Fibroblast of pulmonary artery (primary cell): ENCODE measurements around the gene CAPN10.

ENCODE experiments used
- DNase-seq: peaks from one replicate; pipeline ENCODE4 v3.0.0-alpha.2; 2010; ENCODE audit warnings: low read depth
- H3K4me3 ChIP-seq: replicated peaks from 2 replicates; pipeline ENCODE4 v1.5.1; 2011; ENCODE audit warnings: low read depth, mild to moderate bottlenecking, control low read depth, low read length, moderate library complexity
- CTCF ChIP-seq: IDR thresholded peaks from 2 replicates; pipeline ENCODE4 v1.5.1; 2011; ENCODE audit warnings: mild to moderate bottlenecking, control low read depth, low read length, inconsistent platforms; ENCODE audit errors: missing control alignments

The CAPN10 gene

GRCh38 chr2:240644859-240645301, 58.3 kb downstream of the CAPN10 start:
- TF ChIP-seq CTCF = no peak
- no peak overlapping the region for H3K4me3 ChIP-seq
- DNase-seq = no peak

GRCh38 chr2:240645346-240645745, 58.8 kb downstream of the CAPN10 start:
- H3K4me3 ChIP-seq = no peak overlapping the region
- DNase-seq = no peak
- TF ChIP-seq CTCF = no peak

- no peak for DNase-seq
- no peak overlapping the region for H3K4me3 ChIP-seq
Observed at GRCh38 chr2:240645801-240646175, 59.3 kb downstream of the CAPN10 start.

GRCh38 chr2:240646176-240646899, 59.8 kb downstream of the CAPN10 start:
- no peak overlapping the region for H3K4me3 ChIP-seq
- no peak for DNase-seq
- no peak for TF ChIP-seq CTCF

More at GRCh38 chr2:240645801-240646175, 59.3 kb downstream of the CAPN10 start:
- no peak for TF ChIP-seq CTCF

- DNase-seq = no peak
- H3K4me3 ChIP-seq = no peak overlapping the region
- no peak for TF ChIP-seq CTCF
Observed at GRCh38 chr2:240646900-240647502, 60.5 kb downstream of the CAPN10 start.

- H3K4me3 ChIP-seq = no peak overlapping the region
- DNase-seq = no peak
- TF ChIP-seq CTCF = no peak
Observed at GRCh38 chr2:240647503-240648154, 61.1 kb downstream of the CAPN10 start.
